Measurements from ENCODE around the gene TBL1X. TPM values are rescaled to one million over a fixed set of nuclear protein-coding genes. Genes with fewer than 3 reads are reported as not detected.

The TBL1X gene
- total and polyA plus RNA-seq, 2 experiments from 2014 or later = 8.7 to 26.9 TPM

DNA sequence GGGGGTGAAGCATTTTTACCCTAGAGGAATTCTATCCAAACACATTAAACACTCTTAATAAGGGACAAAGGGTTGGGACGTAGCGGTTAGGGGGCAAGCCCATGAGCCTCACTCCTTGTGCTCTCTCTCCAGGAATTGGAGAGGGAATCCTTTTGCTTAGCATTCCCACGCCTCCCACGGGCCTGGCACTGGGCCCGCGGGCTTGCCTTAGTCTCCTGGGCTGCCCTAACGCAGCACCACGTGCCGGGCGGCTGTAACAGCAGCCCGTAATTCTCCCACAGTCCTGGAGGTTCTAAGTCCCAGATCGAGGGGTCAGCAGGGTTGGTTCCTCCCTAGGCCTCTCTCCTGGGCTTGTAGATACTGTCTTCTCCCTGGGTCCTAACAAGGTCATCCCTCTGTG lies 67.5 kb downstream of the TBL1X start (continued):
- TF ChIP-seq, protein P1, sequence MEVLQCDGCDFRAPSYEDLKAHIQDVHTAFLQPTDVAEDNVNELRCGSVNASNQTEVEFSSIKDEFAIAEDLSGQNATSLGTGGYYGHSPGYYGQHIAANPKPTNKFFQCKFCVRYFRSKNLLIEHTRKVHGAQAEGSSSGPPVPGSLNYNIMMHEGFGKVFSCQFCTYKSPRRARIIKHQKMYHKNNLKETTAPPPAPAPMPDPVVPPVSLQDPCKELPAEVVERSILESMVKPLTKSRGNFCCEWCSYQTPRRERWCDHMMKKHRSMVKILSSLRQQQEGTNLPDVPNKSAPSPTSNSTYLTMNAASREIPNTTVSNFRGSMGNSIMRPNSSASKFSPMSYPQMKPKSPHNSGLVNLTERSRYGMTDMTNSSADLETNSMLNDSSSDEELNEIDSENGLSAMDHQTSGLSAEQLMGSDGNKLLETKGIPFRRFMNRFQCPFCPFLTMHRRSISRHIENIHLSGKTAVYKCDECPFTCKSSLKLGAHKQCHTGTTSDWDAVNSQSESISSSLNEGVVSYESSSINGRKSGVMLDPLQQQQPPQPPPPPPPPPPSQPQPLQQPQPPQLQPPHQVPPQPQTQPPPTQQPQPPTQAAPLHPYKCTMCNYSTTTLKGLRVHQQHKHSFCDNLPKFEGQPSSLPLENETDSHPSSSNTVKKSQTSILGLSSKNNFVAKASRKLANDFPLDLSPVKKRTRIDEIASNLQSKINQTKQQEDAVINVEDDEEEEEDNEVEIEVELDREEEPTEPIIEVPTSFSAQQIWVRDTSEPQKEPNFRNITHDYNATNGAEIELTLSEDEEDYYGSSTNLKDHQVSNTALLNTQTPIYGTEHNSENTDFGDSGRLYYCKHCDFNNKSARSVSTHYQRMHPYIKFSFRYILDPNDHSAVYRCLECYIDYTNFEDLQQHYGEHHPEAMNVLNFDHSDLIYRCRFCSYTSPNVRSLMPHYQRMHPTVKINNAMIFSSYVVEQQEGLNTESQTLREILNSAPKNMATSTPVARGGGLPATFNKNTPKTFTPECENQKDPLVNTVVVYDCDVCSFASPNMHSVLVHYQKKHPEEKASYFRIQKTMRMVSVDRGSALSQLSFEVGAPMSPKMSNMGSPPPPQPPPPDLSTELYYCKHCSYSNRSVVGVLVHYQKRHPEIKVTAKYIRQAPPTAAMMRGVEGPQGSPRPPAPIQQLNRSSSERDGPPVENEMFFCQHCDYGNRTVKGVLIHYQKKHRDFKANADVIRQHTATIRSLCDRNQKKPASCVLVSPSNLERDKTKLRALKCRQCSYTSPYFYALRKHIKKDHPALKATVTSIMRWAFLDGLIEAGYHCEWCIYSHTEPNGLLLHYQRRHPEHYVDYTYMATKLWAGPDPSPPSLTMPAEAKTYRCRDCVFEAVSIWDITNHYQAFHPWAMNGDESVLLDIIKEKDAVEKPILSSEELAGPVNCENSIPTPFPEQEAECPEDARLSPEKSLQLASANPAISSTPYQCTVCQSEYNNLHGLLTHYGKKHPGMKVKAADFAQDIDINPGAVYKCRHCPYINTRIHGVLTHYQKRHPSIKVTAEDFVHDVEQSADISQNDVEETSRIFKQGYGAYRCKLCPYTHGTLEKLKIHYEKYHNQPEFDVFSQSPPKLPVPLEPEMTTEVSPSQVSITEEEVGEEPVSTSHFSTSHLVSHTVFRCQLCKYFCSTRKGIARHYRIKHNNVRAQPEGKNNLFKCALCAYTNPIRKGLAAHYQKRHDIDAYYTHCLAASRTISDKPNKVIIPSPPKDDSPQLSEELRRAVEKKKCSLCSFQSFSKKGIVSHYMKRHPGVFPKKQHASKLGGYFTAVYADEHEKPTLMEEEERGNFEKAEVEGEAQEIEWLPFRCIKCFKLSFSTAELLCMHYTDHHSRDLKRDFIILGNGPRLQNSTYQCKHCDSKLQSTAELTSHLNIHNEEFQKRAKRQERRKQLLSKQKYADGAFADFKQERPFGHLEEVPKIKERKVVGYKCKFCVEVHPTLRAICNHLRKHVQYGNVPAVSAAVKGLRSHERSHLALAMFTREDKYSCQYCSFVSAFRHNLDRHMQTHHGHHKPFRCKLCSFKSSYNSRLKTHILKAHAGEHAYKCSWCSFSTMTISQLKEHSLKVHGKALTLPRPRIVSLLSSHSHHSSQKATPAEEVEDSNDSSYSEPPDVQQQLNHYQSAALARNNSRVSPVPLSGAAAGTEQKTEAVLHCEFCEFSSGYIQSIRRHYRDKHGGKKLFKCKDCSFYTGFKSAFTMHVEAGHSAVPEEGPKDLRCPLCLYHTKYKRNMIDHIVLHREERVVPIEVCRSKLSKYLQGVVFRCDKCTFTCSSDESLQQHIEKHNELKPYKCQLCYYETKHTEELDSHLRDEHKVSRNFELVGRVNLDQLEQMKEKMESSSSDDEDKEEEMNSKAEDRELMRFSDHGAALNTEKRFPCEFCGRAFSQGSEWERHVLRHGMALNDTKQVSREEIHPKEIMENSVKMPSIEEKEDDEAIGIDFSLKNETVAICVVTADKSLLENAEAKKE (CRISPR knock-in tag; IDR thresholded peaks at IDR 0.05) = no peak
- TF ChIP-seq CREB1 (CRISPR knock-in tag; IDR thresholded peaks at IDR 0.05; ENCODE audit: low read depth) (no peak), POLR2AphosphoS5 (IDR thresholded peaks at IDR 0.05; ENCODE audit: low read depth) (no peak), JUNB (IDR thresholded peaks at IDR 0.05; ENCODE audit: unreplicated experiment) (no peak), NANOG (IDR thresholded peaks at IDR 0.05; ENCODE audit: borderline replicate concordance) (no peak), ZNF331 (CRISPR knock-in tag; IDR thresholded peaks at IDR 0.05; ENCODE audit: low read depth) (no peak)

DNA sequence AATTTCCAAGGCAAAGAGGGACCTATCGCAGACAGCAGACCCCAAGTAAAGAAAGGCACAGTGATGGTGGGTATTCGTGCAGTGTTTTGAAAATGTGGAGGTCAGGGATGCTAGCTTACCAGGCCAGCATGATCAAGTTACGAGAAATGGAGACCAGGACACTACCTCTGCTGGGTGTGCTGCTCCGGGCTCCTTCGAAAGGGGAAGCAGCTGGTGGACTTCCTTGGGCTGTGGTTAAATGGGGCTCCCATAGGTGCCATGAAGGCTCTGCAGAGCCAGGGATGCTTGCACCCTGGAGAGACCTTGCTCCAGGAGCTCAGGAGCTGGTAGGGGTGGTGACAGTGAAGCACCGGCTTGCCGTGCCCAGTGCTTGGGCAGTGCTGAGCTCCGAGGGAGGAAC lies 68.8 kb downstream of the TBL1X start:
- Mint-ChIP-seq H3K27ac (no peak overlapping the region), H3K9me3 (no peaks in the 10 kb centered on the region), H3K4me1 (peaks cover 52% of the 10 kb centered on the region), H3K4me3 (no peak overlapping the region), H3K27me3 (ENCODE audit: insufficient read depth, low read depth, poor library complexity) (peaks cover 2% of the 10 kb centered on the region), H3K36me3 (ENCODE audit: low read depth) (peaks cover 10% of the 10 kb centered on the region; the same call in 2 of the 3 replicates)
- Histone ChIP-seq H3K27ac (ENCODE audit: low read depth) (no peak overlapping the region), H4K20me1 (replicated peaks; ENCODE audit: insufficient read depth) (no peaks in the 10 kb centered on the region), H3K4me1 (ENCODE audit: insufficient read depth) (peaks cover 19% of the 10 kb centered on the region), H2AFZ (no peak overlapping the region), H3K79me2 (replicated peaks; ENCODE audit: insufficient read depth) (peaks cover 31% of the 10 kb centered on the region), H3K27me3 (ENCODE audit: insufficient read depth) (no peaks in the 10 kb centered on the region), H3K9me2 (ENCODE audit: insufficient read depth) (no peaks in the 10 kb centered on the region), H3K4me3 (no peak overlapping the region), H3K4me2 (peak overlapping the region; percentile 53; the same call in 1 of the 2 replicates), H3F3A (replicated peaks; ENCODE audit: low read depth) (no peaks in the 10 kb centered on the region), H3K36me3 (ENCODE audit: insufficient read depth) (no peaks in the 10 kb centered on the region)
- ATAC-seq = no peak
- no peak for DNase-seq (ENCODE audit: low spot score)
- no peak for TF ChIP-seq JUNB (IDR thresholded peaks at IDR 0.05; ENCODE audit: unreplicated experiment)
- no peak for TF ChIP-seq STAT1 (IDR thresholded peaks at IDR 0.05; ENCODE audit: unreplicated experiment)
- TF ChIP-seq, protein P2, sequence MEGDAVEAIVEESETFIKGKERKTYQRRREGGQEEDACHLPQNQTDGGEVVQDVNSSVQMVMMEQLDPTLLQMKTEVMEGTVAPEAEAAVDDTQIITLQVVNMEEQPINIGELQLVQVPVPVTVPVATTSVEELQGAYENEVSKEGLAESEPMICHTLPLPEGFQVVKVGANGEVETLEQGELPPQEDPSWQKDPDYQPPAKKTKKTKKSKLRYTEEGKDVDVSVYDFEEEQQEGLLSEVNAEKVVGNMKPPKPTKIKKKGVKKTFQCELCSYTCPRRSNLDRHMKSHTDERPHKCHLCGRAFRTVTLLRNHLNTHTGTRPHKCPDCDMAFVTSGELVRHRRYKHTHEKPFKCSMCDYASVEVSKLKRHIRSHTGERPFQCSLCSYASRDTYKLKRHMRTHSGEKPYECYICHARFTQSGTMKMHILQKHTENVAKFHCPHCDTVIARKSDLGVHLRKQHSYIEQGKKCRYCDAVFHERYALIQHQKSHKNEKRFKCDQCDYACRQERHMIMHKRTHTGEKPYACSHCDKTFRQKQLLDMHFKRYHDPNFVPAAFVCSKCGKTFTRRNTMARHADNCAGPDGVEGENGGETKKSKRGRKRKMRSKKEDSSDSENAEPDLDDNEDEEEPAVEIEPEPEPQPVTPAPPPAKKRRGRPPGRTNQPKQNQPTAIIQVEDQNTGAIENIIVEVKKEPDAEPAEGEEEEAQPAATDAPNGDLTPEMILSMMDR (conservative IDR thresholded peaks at IDR 0.05; ENCODE audit: low read depth in 2 of 2) = no peak
- no peak for TF ChIP-seq POLR2AphosphoS5 (IDR thresholded peaks at IDR 0.05; ENCODE audit: low read depth)

Data from GM23338 (cell line).